HEK293 (cell line): ENCODE data around the gene DERL2.

Source experiments
- CTCF ChIA-PET: fragments of 350-600 bp; formaldehyde crosslinking; extraction: SDS; loops from one replicate; lab custom pipeline; 2021; ENCODE audit warnings: antibody characterized with exemption; lab: Yijun Ruan, JAX
- POLR2A ChIA-PET: fragments of 300-600 bp; formaldehyde crosslinking; extraction: SDS; loops from one replicate; lab custom pipeline; 2020; ENCODE audit warnings: antibody characterized with exemption, inconsistent platforms; lab: Yijun Ruan, JAX
- H3K27ac ChIP-seq: fragments of 200-500 bp; sonication (Bioruptor generic); 2 replicates; pipeline ENCODE4 v1.5.1; 2014; ENCODE audit warnings: low read depth, low read length, control low read depth, inconsistent platforms; ENCODE audit errors: extremely low read depth
- H3K36me3 ChIP-seq, 2 experiments: fragments of 200-500 bp in 1 of 2; sonication (Bioruptor generic) in 1 of 2; 1 replicate in 1 of 2; 2 replicates in 1 of 2; pipeline ENCODE4 v1.5.1; 2014 to 2017; ENCODE audit warnings: inconsistent platforms in 2 of 2, low read length in 2 of 2; ENCODE audit not compliant: control insufficient read depth in 2 of 2, insufficient read depth in 1 of 2
- H3K4me1 ChIP-seq: fragments of 200-500 bp; sonication (Bioruptor generic); 2 replicates; pipeline ENCODE4 v1.5.1; 2014; ENCODE audit warnings: mild to moderate bottlenecking, low read length, inconsistent platforms; ENCODE audit not compliant: control insufficient read depth, insufficient read depth
- H3K4me3 ChIP-seq: 2 replicates; pipeline ENCODE4 v1.5.1; 2011; ENCODE audit warnings: low read depth, mild to moderate bottlenecking, control low read depth, low read length, moderate library complexity
- H3K9me3 ChIP-seq: fragments of 200-500 bp; sonication (Bioruptor generic); 2 replicates; pipeline ENCODE4 v1.5.1; 2014; ENCODE audit warnings: low read depth, low read length, inconsistent platforms; ENCODE audit not compliant: control insufficient read depth, insufficient read depth
- HOXD13 ChIP-seq: sonication (generic); formaldehyde crosslinking; IDR thresholded peaks from 2 replicates; pipeline ENCODE4 v1.8.0; 2022; ENCODE audit warnings: missing genetic modification reagents, borderline replicate concordance
- INSM2 ChIP-seq: fragments of 450-650 bp; formaldehyde crosslinking; IDR thresholded peaks from 2 replicates; pipeline ENCODE4 v1.5.1; 2016; ENCODE audit warnings: missing biosample characterization, missing genetic modification characterization
- KLF1 ChIP-seq: fragments of 450-650 bp; formaldehyde crosslinking; IDR thresholded peaks from 2 replicates; pipeline ENCODE4 v1.5.1; 2016; ENCODE audit warnings: missing biosample characterization, missing genetic modification characterization
- KLF17 ChIP-seq: fragments of 450-650 bp; formaldehyde crosslinking; IDR thresholded peaks from 2 replicates; pipeline ENCODE4 v1.5.1; 2016; ENCODE audit warnings: missing biosample characterization, missing genetic modification characterization
- RBAK ChIP-seq: fragments of 450-650 bp; formaldehyde crosslinking; IDR thresholded peaks from 2 replicates; pipeline ENCODE4 v1.5.1; 2016; ENCODE audit warnings: missing biosample characterization, missing genetic modification characterization
- TCF7L2 ChIP-seq: IDR thresholded peaks from 2 replicates; pipeline ENCODE4 v1.6.1; 2011; ENCODE audit warnings: low read depth, mild to moderate bottlenecking, inconsistent platforms, low read length, moderate library complexity, borderline replicate concordance
- YY1 ChIP-seq: fragments of 450-650 bp; formaldehyde crosslinking; IDR thresholded peaks from 2 replicates; pipeline ENCODE4 v1.5.1; 2018; ENCODE audit warnings: missing biosample characterization, missing genetic modification characterization
- ZBTB17 ChIP-seq: fragments of 450-650 bp; formaldehyde crosslinking; IDR thresholded peaks from 2 replicates; pipeline ENCODE4 v1.5.1; 2016; ENCODE audit warnings: missing biosample characterization, missing genetic modification characterization
- ZBTB21 ChIP-seq: fragments of 450-650 bp; formaldehyde crosslinking; IDR thresholded peaks from 2 replicates; pipeline ENCODE4 v1.5.1; 2017; ENCODE audit warnings: missing biosample characterization, missing genetic modification characterization
- ZBTB48 ChIP-seq: fragments of 450-650 bp; formaldehyde crosslinking; IDR thresholded peaks from 2 replicates; pipeline ENCODE4 v1.5.1; 2016; ENCODE audit warnings: missing biosample characterization, missing genetic modification characterization
- ZEB2 ChIP-seq: fragments of 450-650 bp; formaldehyde crosslinking; IDR thresholded peaks from 2 replicates; pipeline ENCODE4 v1.5.1; 2016; ENCODE audit warnings: missing biosample characterization, missing genetic modification characterization
- ZFP37 ChIP-seq: fragments of 450-650 bp; formaldehyde crosslinking; IDR thresholded peaks from 2 replicates; pipeline ENCODE4 v1.5.1; 2016; ENCODE audit warnings: missing biosample characterization, missing genetic modification characterization
- ZNF266 ChIP-seq: fragments of 450-650 bp; formaldehyde crosslinking; IDR thresholded peaks from 2 replicates; pipeline ENCODE4 v1.5.1; 2016; ENCODE audit warnings: missing biosample characterization, missing genetic modification characterization, low read depth
- ZNF324 ChIP-seq: fragments of 450-650 bp; formaldehyde crosslinking; IDR thresholded peaks from 2 replicates; pipeline ENCODE4 v1.5.1; 2016; ENCODE audit warnings: missing biosample characterization, missing genetic modification characterization
- ZNF335 ChIP-seq: fragments of 450-650 bp; formaldehyde crosslinking; conservative IDR thresholded peaks from 2 replicates; pipeline ENCODE4 v1.5.1; 2016; ENCODE audit warnings: missing biosample characterization, missing genetic modification characterization
- ZNF341 ChIP-seq: fragments of 450-650 bp; formaldehyde crosslinking; IDR thresholded peaks from 2 replicates; pipeline ENCODE4; 2016; ENCODE audit warnings: low read depth, missing biosample characterization, missing genetic modification characterization
- ZNF37A ChIP-seq: fragments of 450-650 bp; IDR thresholded peaks from 2 replicates; pipeline ENCODE4 v1.5.1; 2018; ENCODE audit warnings: missing biosample characterization, missing genetic modification characterization
- ZNF433 ChIP-seq: fragments of 450-650 bp; formaldehyde crosslinking; IDR thresholded peaks from 2 replicates; pipeline ENCODE4 v1.5.1; 2016; ENCODE audit warnings: missing biosample characterization, missing genetic modification characterization, low read depth
- ZNF558 ChIP-seq: fragments of 450-650 bp; formaldehyde crosslinking; IDR thresholded peaks from 2 replicates; pipeline ENCODE4 v1.5.1; 2016; ENCODE audit warnings: missing biosample characterization, missing genetic modification characterization
- ZNF571 ChIP-seq: fragments of 450-650 bp; formaldehyde crosslinking; IDR thresholded peaks from 2 replicates; pipeline ENCODE4 v1.5.0; 2017; ENCODE audit warnings: missing biosample characterization, missing genetic modification characterization
- ZNF621 ChIP-seq: fragments of 450-650 bp; formaldehyde crosslinking; IDR thresholded peaks from 2 replicates; pipeline ENCODE4 v1.5.1; 2017; ENCODE audit warnings: missing biosample characterization, missing genetic modification characterization
- ZNF670 ChIP-seq: fragments of 450-650 bp; formaldehyde crosslinking; IDR thresholded peaks from 2 replicates; pipeline ENCODE4 v1.5.1; 2016; ENCODE audit warnings: missing biosample characterization, missing genetic modification characterization, low read depth
- ZNF707 ChIP-seq: fragments of 450-650 bp; formaldehyde crosslinking; IDR thresholded peaks from 2 replicates; pipeline ENCODE4 v1.5.1; 2016; ENCODE audit warnings: missing biosample characterization, missing genetic modification characterization
- ZNF830 ChIP-seq: fragments of 450-650 bp; IDR thresholded peaks from 2 replicates; pipeline ENCODE4 v1.5.0; 2018; ENCODE audit warnings: missing biosample characterization, missing genetic modification characterization, low read depth, mild to moderate bottlenecking, moderate library complexity
- ZNF843 ChIP-seq: fragments of 450-650 bp; formaldehyde crosslinking; IDR thresholded peaks from 2 replicates; pipeline ENCODE4 v1.5.1; 2016; ENCODE audit warnings: missing biosample characterization, missing genetic modification characterization
- ZSCAN23 ChIP-seq: fragments of 450-650 bp; formaldehyde crosslinking; IDR thresholded peaks from 2 replicates; pipeline ENCODE4 v1.5.1; 2016; ENCODE audit warnings: missing biosample characterization, missing genetic modification characterization
- TF ChIP-seq, protein P1 (sequence below): fragments of 450-650 bp; formaldehyde crosslinking; IDR thresholded peaks from 2 replicates; pipeline ENCODE4 v1.5.1; 2016; ENCODE audit warnings: missing biosample characterization, missing genetic modification characterization, low read depth
- TF ChIP-seq, protein P2 (sequence below): IDR thresholded peaks from 2 replicates; pipeline ENCODE4 v1.6.1; 2011; ENCODE audit warnings: mild to moderate bottlenecking, low read depth, low read length, borderline replicate concordance
- TF ChIP-seq, protein P3 (sequence below): fragments of 450-650 bp; formaldehyde crosslinking; IDR thresholded peaks from 2 replicates; pipeline ENCODE4 v1.5.1; 2017; ENCODE audit warnings: missing biosample characterization, missing genetic modification characterization

DERL2 gene

DNA sequence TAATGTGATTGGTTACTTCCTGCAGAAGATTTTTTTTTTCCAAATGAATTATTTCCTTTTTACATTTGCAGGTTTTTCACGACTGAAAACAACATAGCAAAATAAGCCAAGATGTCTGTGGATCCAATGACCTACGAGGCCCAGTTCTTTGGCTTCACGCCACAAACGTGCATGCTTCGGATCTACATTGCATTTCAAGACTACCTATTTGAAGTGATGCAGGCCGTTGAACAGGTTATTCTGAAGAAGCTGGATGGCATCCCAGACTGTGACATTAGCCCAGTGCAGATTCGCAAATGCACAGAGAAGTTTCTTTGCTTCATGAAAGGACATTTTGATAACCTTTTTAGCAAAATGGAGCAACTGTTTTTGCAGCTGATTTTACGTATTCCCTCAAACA lies 2.8 kb upstream of the DERL2 start (continued):
- no peak for TF ChIP-seq ZEB2 (tag by site-specific recombination)
- no peak for TF ChIP-seq ZNF830
- TF ChIP-seq, protein P1, sequence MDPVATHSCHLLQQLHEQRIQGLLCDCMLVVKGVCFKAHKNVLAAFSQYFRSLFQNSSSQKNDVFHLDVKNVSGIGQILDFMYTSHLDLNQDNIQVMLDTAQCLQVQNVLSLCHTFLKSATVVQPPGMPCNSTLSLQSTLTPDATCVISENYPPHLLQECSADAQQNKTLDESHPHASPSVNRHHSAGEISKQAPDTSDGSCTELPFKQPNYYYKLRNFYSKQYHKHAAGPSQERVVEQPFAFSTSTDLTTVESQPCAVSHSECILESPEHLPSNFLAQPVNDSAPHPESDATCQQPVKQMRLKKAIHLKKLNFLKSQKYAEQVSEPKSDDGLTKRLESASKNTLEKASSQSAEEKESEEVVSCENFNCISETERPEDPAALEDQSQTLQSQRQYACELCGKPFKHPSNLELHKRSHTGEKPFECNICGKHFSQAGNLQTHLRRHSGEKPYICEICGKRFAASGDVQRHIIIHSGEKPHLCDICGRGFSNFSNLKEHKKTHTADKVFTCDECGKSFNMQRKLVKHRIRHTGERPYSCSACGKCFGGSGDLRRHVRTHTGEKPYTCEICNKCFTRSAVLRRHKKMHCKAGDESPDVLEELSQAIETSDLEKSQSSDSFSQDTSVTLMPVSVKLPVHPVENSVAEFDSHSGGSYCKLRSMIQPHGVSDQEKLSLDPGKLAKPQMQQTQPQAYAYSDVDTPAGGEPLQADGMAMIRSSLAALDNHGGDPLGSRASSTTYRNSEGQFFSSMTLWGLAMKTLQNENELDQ (tag by site-specific recombination): no peak
- TF ChIP-seq, protein P2, sequence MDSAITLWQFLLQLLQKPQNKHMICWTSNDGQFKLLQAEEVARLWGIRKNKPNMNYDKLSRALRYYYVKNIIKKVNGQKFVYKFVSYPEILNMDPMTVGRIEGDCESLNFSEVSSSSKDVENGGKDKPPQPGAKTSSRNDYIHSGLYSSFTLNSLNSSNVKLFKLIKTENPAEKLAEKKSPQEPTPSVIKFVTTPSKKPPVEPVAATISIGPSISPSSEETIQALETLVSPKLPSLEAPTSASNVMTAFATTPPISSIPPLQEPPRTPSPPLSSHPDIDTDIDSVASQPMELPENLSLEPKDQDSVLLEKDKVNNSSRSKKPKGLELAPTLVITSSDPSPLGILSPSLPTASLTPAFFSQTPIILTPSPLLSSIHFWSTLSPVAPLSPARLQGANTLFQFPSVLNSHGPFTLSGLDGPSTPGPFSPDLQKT: no peak
- TF ChIP-seq RBAK (tag by site-specific recombination): no peak

DNA sequence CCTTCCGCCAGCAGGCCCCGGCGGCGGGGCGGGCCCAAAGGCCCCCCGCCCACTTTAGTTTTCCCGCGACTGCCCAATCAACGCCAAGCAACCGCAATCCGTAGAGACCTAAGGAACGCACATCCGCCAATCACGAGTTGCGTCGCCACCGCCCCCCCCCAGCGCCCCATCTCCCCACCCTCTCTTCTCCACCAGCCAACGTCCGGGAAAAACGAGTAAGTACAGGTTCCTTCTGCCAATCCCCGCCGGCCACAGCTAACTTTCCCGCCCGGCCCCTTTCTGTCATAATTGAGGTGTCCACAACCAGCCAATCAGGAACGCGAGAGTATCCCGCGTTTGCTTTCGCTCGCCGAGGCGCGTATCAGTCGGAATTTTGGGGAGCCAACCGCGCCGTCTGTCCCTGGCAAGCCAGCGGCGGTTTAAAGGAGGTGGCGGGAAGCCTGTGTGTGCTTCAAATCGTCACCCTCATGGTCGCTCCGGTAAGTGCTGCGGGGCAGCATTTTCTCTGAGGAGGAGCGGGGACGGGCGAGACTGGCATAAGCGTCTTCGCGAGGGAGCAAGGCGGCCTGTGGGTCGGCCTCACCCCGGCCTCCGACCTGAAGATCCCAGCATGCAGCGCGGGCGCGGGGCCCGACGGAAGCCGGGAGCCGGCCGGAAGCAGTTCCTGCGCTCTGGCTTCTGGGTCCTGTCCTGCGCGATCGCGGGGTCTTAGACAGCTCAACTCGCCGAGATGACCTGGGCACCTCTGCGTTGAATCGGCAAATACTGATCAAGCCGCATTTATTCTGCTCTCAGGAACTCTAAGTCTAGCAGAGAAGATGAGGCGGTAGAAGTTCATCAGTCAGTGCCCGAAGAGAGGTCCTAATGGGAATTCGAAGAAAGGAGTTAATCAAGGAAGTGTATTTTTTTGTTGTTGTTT lies 487 bp upstream of the DERL2 start, which contains the start of gene MIS12:
Gene MIS12 (plus strand): TSS at position 361 of the 919 bp plus-strand sequence. CDS start 2,297 bp downstream, outside the sequence.
- Histone ChIP-seq H3K4me3 (peak within 1 kb of the TSS; percentile 96), H3K27ac (peak within 1 kb of the TSS; percentile 100), H3K4me1 (no peaks in the 10 kb centered on the region), H3K9me3 (no peaks in the 10 kb centered on the region), H3K36me3 (peaks cover 64 to 73% of the 10 kb centered on the region in 2 experiments)
- ChIA-PET POLR2A (interaction anchor here (0.5 to 4.9 kb wide), 35 partner anchors 9 to 1539 kb away, joined by 3 to 111 read pairs (median 5); partner anchors contain the start of genes DHX33, NLRP1, NUP88 and RPAIN), CTCF (interaction anchor here (0.6 to 1.6 kb wide), 4 partner anchors 15 to 1570 kb away, joined by 3 to 4 read pairs (median 3); no protein-coding TSS in a partner anchor)
- TF ChIP-seq, protein P3, sequence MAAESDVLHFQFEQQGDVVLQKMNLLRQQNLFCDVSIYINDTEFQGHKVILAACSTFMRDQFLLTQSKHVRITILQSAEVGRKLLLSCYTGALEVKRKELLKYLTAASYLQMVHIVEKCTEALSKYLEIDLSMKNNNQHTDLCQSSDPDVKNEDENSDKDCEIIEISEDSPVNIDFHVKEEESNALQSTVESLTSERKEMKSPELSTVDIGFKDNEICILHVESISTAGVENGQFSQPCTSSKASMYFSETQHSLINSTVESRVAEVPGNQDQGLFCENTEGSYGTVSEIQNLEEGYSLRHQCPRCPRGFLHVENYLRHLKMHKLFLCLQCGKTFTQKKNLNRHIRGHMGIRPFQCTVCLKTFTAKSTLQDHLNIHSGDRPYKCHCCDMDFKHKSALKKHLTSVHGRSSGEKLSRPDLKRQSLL (tag by site-specific recombination): no peak
- TF ChIP-seq ZSCAN23: 0 out of 2 replicates have a peak, but pooled peaks have one; percentile 45
- TF ChIP-seq ZNF335 (tag by site-specific recombination): peak; percentile 99
- peak; percentile 92 for TF ChIP-seq ZBTB17 (tag by site-specific recombination)
- no peak for TF ChIP-seq ZNF433 (tag by site-specific recombination)
- no peak for TF ChIP-seq ZNF571 (tag by site-specific recombination)
- TF ChIP-seq ZNF266 (tag by site-specific recombination): no peak
- no peak for TF ChIP-seq TCF7L2
- no peak; the same call in 1 of the 2 replicates for TF ChIP-seq ZNF558
- TF ChIP-seq ZBTB48 (tag by site-specific recombination): peak; percentile 74; the same call in 1 of the 2 replicates
- TF ChIP-seq ZNF621 (tag by site-specific recombination): no peak
- TF ChIP-seq ZNF670 (tag by site-specific recombination): no peak
- TF ChIP-seq KLF1 (tag by site-specific recombination): peak; percentile 14; the same call in 1 of the 2 replicates
- TF ChIP-seq YY1 (tag by site-specific recombination): 0 out of 2 replicates have a peak, but pooled peaks have one; percentile 54
- peak; percentile 61; the same call in 1 of the 2 replicates for TF ChIP-seq ZFP37 (tag by site-specific recombination)
- peak; percentile 80; the same call in 1 of the 2 replicates for TF ChIP-seq INSM2 (tag by site-specific recombination)
- peak; percentile 21; the same call in 1 of the 2 replicates for TF ChIP-seq ZNF341 (tag by site-specific recombination)
- TF ChIP-seq ZNF37A (tag by site-specific recombination): no peak
- TF ChIP-seq HOXD13 (CRISPR knock-in tag): peak; percentile 63; the same call in 1 of the 2 replicates
- peak; percentile 87 for TF ChIP-seq ZEB2 (tag by site-specific recombination)
- TF ChIP-seq ZBTB21: peak; percentile 48
- no peak for TF ChIP-seq ZNF707 (tag by site-specific recombination)
- TF ChIP-seq ZNF324: peak; percentile 96
- peak; percentile 87; the same call in 1 of the 2 replicates for TF ChIP-seq KLF17 (tag by site-specific recombination)
- peak; percentile 70; the same call in 1 of the 2 replicates for TF ChIP-seq ZNF843 (tag by site-specific recombination)
